ENCODE results near the gene SNX21.

SNX21 gene

DNA sequence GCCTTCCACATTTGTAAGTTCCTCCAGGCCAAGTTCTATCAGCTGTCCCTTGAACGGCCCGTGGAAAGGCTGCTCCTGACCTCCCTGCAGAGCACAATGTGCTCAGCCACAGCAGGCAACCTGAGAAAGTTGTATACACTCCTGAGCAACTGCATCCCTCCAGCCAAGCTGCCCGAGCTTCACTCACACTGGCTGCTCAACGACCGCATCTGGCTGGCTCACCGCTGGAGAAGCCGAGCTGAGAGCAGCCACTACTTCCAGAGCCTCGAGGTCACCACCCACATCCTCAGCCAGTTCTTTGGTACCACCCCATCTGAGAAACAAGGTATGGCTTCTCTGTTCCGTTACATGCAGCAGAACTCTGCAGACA is 49.5 kb downstream of the SNX21 start:
- TF ChIP-seq, protein P1, sequence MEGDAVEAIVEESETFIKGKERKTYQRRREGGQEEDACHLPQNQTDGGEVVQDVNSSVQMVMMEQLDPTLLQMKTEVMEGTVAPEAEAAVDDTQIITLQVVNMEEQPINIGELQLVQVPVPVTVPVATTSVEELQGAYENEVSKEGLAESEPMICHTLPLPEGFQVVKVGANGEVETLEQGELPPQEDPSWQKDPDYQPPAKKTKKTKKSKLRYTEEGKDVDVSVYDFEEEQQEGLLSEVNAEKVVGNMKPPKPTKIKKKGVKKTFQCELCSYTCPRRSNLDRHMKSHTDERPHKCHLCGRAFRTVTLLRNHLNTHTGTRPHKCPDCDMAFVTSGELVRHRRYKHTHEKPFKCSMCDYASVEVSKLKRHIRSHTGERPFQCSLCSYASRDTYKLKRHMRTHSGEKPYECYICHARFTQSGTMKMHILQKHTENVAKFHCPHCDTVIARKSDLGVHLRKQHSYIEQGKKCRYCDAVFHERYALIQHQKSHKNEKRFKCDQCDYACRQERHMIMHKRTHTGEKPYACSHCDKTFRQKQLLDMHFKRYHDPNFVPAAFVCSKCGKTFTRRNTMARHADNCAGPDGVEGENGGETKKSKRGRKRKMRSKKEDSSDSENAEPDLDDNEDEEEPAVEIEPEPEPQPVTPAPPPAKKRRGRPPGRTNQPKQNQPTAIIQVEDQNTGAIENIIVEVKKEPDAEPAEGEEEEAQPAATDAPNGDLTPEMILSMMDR (IDR thresholded peaks at IDR 0.05): no peak

DNA sequence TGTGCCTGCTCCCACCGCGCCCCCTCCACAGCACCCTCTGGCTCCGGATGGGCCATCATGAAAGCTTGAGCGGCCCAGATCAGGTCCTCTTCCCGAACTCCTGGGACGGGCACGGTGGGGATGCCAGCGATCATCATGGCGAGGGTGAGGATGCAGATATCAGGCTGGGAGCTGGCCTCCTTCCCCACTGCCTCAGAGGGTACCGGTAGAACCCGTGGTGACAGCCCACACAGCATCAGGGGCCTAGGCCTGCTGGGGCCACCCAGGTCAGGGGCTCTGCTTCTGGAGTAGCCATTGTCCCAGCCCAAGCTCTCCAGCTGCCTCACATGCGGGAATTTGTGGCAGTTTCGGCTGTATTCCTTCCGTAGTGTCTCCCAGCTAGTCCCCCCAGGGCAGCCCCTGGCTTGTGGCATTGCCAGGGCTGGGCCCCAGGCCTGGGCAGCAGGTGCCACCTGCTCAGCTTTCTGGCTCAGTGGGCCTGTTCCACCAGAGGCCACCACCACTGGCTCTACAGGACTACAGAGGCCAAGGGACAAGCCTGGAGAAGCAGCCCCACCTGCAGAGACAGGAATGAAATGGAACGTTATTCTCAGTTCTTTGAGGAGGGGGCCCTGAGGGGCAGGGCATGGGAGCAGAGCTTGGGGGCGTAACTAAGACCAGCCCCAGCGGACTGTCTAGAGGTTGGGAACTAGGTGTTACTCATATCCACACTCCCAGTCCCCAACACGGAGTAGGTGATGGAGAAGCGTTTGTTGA is 53.2 kb downstream of the SNX21 start:
- TF ChIP-seq, protein P1 (IDR thresholded peaks at IDR 0.05): no peak

DNA sequence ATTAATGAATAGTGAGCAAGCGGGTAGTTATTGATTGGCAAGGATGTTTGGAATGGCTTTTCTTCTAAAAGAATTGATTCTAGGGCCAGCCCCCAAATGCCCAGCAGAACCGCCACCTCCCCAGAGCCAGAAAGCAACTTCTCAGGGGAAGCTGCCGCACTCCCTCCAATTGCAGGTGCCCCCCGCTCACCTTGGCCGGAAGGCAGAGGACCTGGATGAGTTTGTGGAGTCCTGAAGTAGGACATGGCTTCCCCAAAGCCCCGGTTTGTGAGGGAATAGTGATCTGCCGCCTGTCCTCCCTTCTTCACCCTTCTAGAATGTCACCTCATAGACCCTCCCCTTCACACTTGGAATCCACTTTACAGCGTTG is 53.7 kb downstream of the SNX21 start, which contains the start of gene SPATA25:
Gene SPATA25 (minus strand): TSS at position 277 of the 370 bp plus-strand sequence. CDS start 32 bp downstream, at position 245.
- TF ChIP-seq, protein P1 (IDR thresholded peaks at IDR 0.05): no peak

DNA sequence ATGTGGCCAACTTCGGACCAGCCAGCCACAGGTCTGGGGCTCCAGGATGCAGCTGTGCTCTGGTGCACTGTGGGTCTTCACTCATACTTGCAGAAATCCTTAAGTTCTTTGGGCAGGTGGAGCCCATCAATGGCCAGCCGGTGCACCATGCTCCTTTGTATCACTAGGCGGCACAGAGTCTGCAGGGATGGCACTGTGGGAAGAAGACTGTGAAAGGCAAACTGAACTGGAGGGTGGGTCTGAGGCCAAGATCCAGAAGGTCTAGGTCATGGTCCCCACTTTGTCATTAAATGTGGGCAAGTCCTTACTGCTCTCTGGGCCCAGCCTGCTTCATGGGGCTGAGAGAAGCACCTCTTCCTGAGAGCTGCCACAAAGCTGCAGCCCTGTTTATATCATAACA is 55.1 kb downstream of the SNX21 start:
- TF ChIP-seq, protein P1 (IDR thresholded peaks at IDR 0.05): no peak

DNA sequence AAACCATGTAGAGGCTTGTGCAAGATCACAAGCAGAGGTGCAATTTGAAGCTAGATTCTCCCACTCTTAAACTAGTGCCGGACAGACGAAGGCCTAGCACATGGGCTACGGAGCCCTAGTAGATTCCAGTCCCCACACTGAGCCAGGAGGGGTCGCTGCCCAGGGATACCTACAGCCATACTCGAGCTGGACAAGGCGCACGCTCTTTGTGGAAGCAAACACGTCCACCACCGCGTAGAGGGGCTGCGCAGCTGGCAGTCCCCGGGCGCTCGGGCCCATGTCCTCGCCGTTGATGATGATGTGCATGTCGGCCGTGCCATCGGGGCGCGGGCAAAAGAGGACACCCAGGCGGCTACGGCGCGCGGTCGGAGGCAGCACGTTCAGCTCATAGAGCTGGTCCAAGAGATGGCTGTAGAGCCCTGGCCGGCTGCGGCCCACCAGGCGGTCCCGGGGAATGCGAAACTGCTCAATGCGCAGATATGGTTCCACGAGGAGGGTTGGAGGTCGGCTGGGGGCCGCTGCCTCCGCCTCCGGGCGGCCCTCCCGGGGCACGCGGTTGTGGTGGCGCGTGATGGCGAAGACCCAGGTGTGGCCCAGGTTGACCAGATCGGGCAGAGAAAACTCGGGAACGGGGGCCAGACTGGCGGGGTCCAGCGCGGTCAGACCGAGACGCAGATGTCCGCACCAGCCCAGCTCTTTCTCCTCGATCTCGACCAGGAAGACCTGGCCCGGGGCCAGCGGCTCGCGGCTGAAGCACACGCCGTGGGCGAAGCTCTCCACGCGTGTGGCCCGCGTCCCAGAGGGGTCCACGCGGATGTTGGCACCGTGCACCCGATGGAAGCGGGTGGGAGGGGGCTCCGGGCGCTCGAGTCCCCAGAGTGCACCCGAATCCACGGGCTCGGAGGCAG is 56.7 kb downstream of the SNX21 start:
- TF ChIP-seq, protein P1 (IDR thresholded peaks at IDR 0.05): no peak

DNA sequence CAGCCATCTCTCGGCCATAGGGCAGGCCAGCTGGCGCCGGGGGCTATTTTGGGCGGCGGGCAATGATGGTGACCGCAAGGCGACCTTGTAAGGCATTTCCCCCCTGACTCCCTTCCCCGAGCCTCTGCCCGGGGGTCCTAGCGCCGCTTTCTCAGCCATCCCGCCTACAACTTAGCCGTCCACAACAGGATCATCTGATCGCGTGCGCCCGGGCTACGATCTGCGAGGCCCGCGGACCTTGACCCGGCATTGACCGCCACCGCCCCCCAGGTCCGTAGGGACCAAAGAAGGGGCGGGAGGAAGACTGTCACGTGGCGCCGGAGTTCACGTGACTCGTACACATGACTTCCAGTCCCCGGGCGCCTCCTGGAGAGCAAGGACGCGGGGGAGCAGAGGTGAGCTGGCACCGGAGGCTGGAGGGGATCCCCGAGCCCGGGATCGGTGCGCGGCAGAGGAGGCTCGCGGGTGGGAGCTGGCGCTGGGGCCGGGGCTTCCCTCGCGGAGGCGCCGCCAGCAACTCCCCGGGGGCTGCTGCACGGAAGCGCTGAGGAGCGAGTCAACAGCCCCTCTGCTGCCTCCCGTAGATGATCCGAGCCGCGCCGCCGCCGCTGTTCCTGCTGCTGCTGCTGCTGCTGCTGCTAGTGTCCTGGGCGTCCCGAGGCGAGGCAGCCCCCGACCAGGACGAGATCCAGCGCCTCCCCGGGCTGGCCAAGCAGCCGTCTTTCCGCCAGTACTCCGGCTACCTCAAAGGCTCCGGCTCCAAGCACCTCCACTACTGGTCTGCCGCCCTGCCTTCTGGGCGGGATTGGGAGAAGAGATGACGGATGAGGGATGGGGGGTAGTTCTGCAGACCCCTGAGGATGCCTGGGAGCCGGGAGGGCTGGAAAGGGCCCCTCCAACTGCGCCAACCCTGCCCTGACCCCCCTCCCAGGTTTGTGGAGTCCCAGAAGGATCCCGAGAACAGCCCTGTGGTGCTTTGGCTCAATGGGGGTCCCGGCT is 57.7 kb downstream of the SNX21 start, which contains the start of the genes CTSA and NEURL2:
Gene CTSA (plus strand): TSS at position 351 of the 999 bp plus-strand sequence. CDS start 234 bp downstream, at position 585.
Gene NEURL2 (minus strand): TSS at position 224 of the 999 bp plus-strand sequence. CDS start 217 bp downstream, at position 7.
- TF ChIP-seq, protein P1 (IDR thresholded peaks at IDR 0.05): no peak

Measured in LNCAP (cell line).